ENCODE measurements around the gene HAUS7.

DNA sequence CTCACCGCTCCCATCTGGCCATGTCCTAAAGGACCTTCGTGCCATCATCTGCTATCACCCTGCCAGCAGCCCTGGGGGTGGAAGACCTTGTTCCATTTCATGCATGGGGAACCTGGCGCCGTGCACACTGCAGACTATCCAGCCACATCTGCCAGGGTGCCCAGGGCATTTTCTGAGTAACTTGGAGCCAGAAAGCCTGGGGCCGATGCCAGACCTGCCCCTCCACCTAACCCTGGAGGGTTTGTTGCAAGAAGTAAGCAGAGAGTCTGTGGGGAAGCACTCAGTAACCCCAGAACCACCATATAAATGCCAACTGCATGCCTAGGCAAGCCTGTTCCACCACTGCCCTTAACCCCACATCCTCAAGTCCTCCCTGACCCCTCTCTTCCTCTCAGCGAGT lies 7.3 kb downstream of the HAUS7 start:
- TF ChIP-seq CTCF (IDR thresholded peaks at IDR 0.05; ENCODE audit: insufficient read depth, low read length), result no peak
- TF ChIP-seq POLR2AphosphoS5 (IDR thresholded peaks at IDR 0.05; ENCODE audit: low read depth), result no peak

Measured in HL-60 (cell line).